Ovary (tissue), 3 donors: Measurements from ENCODE around the gene KIFC1.

Experiments used
- CTCF ChIP-seq, 3 donors: fragments of 450-650 bp in 2 of 3; fragments of 200-600 bp in 1 of 3; IDR thresholded peaks; one replicate each; pipeline versions ENCODE4 v1.5.1 to v1.8.0; 2016 to 2022; ENCODE audit warnings: antibody characterized with exemption in 3 of 3, mild to moderate bottlenecking in 1 of 3
- EP300 ChIP-seq: sonication (generic); formaldehyde crosslinking; IDR thresholded peaks from one replicate; pipeline ENCODE4 v1.6.1; 2017; ENCODE audit warnings: antibody characterized with exemption
- POLR2A ChIP-seq: fragments of 450-650 bp; IDR thresholded peaks from one replicate; pipeline ENCODE4 v1.6.1; 2017; ENCODE audit warnings: antibody characterized with exemption, mild to moderate bottlenecking, moderate library complexity
- donor health status: DM: no; HTN: no; CAD: no.

GRCh38 chr6:33391922-33392594 lies 435 bp downstream of the KIFC1 start:
- TF ChIP-seq POLR2A (no peak), CTCF (IDR thresholded peaks at IDR 0.05) (no peak), EP300 (no peak)
